ENCODE measurements around the gene ATP7A.

The ATP7A gene

DNA sequence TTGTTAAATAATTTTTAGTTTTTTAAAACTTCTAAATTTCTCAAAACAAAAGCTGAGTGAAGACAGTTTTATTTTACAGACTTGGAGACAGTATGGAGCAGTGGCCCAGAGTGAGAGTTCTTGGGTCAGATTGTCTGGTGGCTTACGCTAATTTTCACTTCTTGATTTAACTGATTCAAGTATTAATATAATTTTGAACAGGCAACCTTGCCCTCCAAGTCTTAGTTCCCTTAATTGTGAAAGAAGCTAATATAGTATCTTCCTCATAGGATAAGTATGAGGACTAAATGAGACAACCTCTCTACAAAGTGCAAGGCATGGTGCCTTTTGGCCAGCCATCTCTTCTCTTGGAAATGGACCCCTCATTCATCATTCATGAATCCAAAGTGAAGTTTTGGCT, 25.4 kb downstream of the ATP7A start:
- TF ChIP-seq GLIS3 (CRISPR knock-in tag; IDR thresholded peaks at IDR 0.05) = no peak
- no peak for TF ChIP-seq ZNF8 (CRISPR knock-in tag; IDR thresholded peaks at IDR 0.05)
- no peak for TF ChIP-seq OSR1 (CRISPR knock-in tag; IDR thresholded peaks at IDR 0.05)
- no peak for TF ChIP-seq ZC3H10 (CRISPR knock-in tag; IDR thresholded peaks at IDR 0.05)
- TF ChIP-seq CSDC2 (CRISPR knock-in tag; IDR thresholded peaks at IDR 0.05) = no peak
- TF ChIP-seq, protein P1, sequence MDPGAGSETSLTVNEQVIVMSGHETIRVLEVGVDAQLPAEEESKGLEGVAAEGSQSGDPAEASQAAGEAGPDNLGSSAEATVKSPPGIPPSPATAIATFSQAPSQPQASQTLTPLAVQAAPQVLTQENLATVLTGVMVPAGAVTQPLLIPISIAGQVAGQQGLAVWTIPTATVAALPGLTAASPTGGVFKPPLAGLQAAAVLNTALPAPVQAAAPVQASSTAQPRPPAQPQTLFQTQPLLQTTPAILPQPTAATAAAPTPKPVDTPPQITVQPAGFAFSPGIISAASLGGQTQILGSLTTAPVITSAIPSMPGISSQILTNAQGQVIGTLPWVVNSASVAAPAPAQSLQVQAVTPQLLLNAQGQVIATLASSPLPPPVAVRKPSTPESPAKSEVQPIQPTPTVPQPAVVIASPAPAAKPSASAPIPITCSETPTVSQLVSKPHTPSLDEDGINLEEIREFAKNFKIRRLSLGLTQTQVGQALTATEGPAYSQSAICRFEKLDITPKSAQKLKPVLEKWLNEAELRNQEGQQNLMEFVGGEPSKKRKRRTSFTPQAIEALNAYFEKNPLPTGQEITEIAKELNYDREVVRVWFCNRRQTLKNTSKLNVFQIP (CRISPR knock-in tag; IDR thresholded peaks at IDR 0.05; ENCODE audit: borderline replicate concordance, low read depth) = no peak
- no peak for TF ChIP-seq ZNF565 (CRISPR knock-in tag; conservative IDR thresholded peaks at IDR 0.05; ENCODE audit: low read depth)
- no peak for TF ChIP-seq ARNTL (CRISPR knock-in tag; IDR thresholded peaks at IDR 0.05; ENCODE audit: borderline replicate concordance, low read depth)
- TF ChIP-seq ISL1 (CRISPR knock-in tag; IDR thresholded peaks at IDR 0.05) = no peak
- no peak for TF ChIP-seq ESRRG (CRISPR knock-in tag; IDR thresholded peaks at IDR 0.05)
- no peak for TF ChIP-seq RARB (CRISPR knock-in tag; IDR thresholded peaks at IDR 0.05)
- no peak for TF ChIP-seq SNAI2 (CRISPR knock-in tag; IDR thresholded peaks at IDR 0.05)
- no peak for ATAC-seq

DNA sequence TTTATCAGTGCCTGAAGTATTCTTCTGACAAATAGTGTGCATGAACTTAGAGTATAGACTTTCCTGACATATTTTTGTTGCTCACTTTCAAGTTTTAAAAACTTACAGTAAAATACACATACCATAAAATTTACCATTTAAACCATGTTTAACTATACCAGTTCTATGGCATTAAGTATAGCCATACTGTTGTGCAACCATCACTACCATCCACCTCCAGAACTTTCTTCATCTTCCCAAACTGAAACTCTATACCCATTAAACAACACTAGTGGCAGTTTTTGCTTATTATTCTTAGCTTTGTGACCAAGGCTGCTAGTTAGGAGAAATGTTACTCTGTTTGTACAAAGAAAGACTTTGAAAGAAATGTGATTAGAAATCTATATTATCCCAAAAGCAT, 25.8 kb downstream of the ATP7A start:
- TF ChIP-seq ZFP3 (CRISPR knock-in tag; IDR thresholded peaks at IDR 0.05) (no peak), ARNTL (CRISPR knock-in tag; IDR thresholded peaks at IDR 0.05; ENCODE audit: borderline replicate concordance, low read depth) (no peak), TCF4 (CRISPR knock-in tag; IDR thresholded peaks at IDR 0.05; ENCODE audit: borderline replicate concordance) (no peak), CSDC2 (CRISPR knock-in tag; IDR thresholded peaks at IDR 0.05) (no peak), ZNF70 (CRISPR knock-in tag; IDR thresholded peaks at IDR 0.05) (no peak)
- TF ChIP-seq, protein P2, sequence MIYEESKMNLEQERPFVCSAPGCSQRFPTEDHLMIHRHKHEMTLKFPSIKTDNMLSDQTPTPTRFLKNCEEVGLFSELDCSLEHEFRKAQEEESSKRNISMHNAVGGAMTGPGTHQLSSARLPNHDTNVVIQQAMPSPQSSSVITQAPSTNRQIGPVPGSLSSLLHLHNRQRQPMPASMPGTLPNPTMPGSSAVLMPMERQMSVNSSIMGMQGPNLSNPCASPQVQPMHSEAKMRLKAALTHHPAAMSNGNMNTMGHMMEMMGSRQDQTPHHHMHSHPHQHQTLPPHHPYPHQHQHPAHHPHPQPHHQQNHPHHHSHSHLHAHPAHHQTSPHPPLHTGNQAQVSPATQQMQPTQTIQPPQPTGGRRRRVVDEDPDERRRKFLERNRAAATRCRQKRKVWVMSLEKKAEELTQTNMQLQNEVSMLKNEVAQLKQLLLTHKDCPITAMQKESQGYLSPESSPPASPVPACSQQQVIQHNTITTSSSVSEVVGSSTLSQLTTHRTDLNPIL (CRISPR knock-in tag; IDR thresholded peaks at IDR 0.05; ENCODE audit: low read depth) = no peak
- ATAC-seq = no peak

DNA sequence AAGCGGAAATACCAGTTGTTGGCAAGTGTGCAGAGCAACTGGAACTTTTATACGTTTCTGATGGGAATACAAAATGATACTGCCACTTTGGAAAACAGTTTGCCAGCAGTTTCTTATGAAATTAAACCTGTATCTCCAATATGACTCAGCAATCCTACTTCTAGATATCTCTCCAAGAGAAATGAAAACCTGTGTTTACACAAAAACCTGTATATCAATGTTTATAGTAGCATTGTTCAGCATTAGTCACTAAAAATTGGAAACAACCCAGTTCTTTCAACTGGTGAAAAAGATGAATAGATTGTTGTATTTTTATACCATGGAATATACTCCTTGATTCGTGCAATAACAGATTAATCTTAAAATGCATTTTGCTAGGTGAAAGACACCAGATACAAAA, 26.8 kb downstream of the ATP7A start:
- no peak for TF ChIP-seq SNAI2 (CRISPR knock-in tag; IDR thresholded peaks at IDR 0.05)
- TF ChIP-seq, protein P3, sequence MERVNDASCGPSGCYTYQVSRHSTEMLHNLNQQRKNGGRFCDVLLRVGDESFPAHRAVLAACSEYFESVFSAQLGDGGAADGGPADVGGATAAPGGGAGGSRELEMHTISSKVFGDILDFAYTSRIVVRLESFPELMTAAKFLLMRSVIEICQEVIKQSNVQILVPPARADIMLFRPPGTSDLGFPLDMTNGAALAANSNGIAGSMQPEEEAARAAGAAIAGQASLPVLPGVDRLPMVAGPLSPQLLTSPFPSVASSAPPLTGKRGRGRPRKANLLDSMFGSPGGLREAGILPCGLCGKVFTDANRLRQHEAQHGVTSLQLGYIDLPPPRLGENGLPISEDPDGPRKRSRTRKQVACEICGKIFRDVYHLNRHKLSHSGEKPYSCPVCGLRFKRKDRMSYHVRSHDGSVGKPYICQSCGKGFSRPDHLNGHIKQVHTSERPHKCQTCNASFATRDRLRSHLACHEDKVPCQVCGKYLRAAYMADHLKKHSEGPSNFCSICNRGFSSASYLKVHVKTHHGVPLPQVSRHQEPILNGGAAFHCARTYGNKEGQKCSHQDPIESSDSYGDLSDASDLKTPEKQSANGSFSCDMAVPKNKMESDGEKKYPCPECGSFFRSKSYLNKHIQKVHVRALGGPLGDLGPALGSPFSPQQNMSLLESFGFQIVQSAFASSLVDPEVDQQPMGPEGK (CRISPR knock-in tag; IDR thresholded peaks at IDR 0.05; ENCODE audit: borderline replicate concordance) = no peak
- TF ChIP-seq, protein P2 (CRISPR knock-in tag; IDR thresholded peaks at IDR 0.05; ENCODE audit: low read depth) = no peak
- TF ChIP-seq ZNF565 (CRISPR knock-in tag; conservative IDR thresholded peaks at IDR 0.05; ENCODE audit: low read depth) = no peak
- no peak for TF ChIP-seq ZNF70 (CRISPR knock-in tag; IDR thresholded peaks at IDR 0.05)
- no peak for TF ChIP-seq PPARA (CRISPR knock-in tag; IDR thresholded peaks at IDR 0.05; ENCODE audit: borderline replicate concordance)
- TF ChIP-seq RARB (CRISPR knock-in tag; IDR thresholded peaks at IDR 0.05) = no peak
- TF ChIP-seq ZFP30 (CRISPR knock-in tag; IDR thresholded peaks at IDR 0.05) = no peak
- no peak for TF ChIP-seq CSDC2 (CRISPR knock-in tag; IDR thresholded peaks at IDR 0.05)
- TF ChIP-seq ZFP3 (CRISPR knock-in tag; IDR thresholded peaks at IDR 0.05) = no peak
- no peak for TF ChIP-seq ZC3H10 (CRISPR knock-in tag; IDR thresholded peaks at IDR 0.05)
- no peak for TF ChIP-seq ESRRG (CRISPR knock-in tag; IDR thresholded peaks at IDR 0.05)
- ATAC-seq = no peak

DNA sequence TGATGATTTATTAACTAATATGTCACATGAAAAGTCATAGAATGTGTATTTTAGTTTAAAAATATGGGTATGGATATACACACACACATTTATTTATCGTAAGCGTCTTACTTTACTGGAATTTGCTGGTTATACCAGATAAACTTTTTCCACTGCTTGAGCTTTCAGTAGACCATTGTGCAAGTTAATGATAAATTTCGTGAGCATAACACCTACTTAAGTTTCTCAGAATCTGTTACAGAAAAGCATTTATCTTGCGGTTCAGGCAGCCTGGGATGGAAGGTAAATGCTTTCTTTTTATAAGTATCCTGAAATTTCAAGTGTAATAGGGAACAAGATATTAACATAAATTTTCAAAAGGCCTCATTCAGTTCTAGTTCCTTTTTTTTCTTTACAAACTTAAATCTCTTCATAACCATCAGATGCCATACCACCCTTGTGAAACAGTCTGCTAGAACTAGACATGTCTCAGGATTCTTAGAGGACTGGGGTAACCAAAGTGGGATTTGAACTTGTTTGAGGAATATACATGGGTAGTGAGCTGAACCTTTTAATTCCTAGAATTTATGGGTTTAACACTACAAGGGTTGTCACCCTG, 27.7 kb downstream of the ATP7A start:
- TF ChIP-seq, protein P4, sequence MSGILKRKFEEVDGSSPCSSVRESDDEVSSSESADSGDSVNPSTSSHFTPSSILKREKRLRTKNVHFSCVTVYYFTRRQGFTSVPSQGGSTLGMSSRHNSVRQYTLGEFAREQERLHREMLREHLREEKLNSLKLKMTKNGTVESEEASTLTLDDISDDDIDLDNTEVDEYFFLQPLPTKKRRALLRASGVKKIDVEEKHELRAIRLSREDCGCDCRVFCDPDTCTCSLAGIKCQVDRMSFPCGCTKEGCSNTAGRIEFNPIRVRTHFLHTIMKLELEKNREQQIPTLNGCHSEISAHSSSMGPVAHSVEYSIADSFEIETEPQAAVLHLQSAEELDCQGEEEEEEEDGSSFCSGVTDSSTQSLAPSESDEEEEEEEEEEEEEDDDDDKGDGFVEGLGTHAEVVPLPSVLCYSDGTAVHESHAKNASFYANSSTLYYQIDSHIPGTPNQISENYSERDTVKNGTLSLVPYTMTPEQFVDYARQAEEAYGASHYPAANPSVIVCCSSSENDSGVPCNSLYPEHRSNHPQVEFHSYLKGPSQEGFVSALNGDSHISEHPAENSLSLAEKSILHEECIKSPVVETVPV (CRISPR knock-in tag; IDR thresholded peaks at IDR 0.05) = no peak
- TF ChIP-seq, protein P5, sequence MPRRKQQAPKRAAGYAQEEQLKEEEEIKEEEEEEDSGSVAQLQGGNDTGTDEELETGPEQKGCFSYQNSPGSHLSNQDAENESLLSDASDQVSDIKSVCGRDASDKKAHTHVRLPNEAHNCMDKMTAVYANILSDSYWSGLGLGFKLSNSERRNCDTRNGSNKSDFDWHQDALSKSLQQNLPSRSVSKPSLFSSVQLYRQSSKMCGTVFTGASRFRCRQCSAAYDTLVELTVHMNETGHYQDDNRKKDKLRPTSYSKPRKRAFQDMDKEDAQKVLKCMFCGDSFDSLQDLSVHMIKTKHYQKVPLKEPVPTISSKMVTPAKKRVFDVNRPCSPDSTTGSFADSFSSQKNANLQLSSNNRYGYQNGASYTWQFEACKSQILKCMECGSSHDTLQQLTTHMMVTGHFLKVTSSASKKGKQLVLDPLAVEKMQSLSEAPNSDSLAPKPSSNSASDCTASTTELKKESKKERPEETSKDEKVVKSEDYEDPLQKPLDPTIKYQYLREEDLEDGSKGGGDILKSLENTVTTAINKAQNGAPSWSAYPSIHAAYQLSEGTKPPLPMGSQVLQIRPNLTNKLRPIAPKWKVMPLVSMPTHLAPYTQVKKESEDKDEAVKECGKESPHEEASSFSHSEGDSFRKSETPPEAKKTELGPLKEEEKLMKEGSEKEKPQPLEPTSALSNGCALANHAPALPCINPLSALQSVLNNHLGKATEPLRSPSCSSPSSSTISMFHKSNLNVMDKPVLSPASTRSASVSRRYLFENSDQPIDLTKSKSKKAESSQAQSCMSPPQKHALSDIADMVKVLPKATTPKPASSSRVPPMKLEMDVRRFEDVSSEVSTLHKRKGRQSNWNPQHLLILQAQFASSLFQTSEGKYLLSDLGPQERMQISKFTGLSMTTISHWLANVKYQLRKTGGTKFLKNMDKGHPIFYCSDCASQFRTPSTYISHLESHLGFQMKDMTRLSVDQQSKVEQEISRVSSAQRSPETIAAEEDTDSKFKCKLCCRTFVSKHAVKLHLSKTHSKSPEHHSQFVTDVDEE (CRISPR knock-in tag; IDR thresholded peaks at IDR 0.05) = no peak
- no peak for TF ChIP-seq ZC3H10 (CRISPR knock-in tag; IDR thresholded peaks at IDR 0.05)
- no peak for TF ChIP-seq PPARA (CRISPR knock-in tag; IDR thresholded peaks at IDR 0.05; ENCODE audit: borderline replicate concordance)
- TF ChIP-seq GLIS3 (CRISPR knock-in tag; IDR thresholded peaks at IDR 0.05) = no peak
- TF ChIP-seq RARB (CRISPR knock-in tag; IDR thresholded peaks at IDR 0.05) = no peak
- TF ChIP-seq, protein P3 (CRISPR knock-in tag; IDR thresholded peaks at IDR 0.05; ENCODE audit: borderline replicate concordance) = no peak
- TF ChIP-seq ZFP30 (CRISPR knock-in tag; IDR thresholded peaks at IDR 0.05) = no peak
- no peak for TF ChIP-seq BACH2 (CRISPR knock-in tag; IDR thresholded peaks at IDR 0.05; ENCODE audit: borderline replicate concordance)
- no peak for TF ChIP-seq ZFP3 (CRISPR knock-in tag; IDR thresholded peaks at IDR 0.05)
- no peak for TF ChIP-seq TCF4 (CRISPR knock-in tag; IDR thresholded peaks at IDR 0.05; ENCODE audit: borderline replicate concordance)
- TF ChIP-seq ZNF70 (CRISPR knock-in tag; IDR thresholded peaks at IDR 0.05) = no peak
- TF ChIP-seq SNAI2 (CRISPR knock-in tag; IDR thresholded peaks at IDR 0.05) = no peak
- TF ChIP-seq ZNF565 (CRISPR knock-in tag; conservative IDR thresholded peaks at IDR 0.05; ENCODE audit: low read depth) = no peak
- no peak for ATAC-seq
